GM19452 (cell line): ENCODE measurements around the gene TMC3.
"Not testable (repeated sequence)": the region's sequence is repeated elsewhere in the genome, so short reads cannot be mapped to it uniquely, and the experiment has no call there.

ENCODE experiments used
- ATAC-seq: cut with Tn5 transposase; IDR thresholded peaks from one replicate; pipeline ENCODE4 v1.9.1; 2021; ENCODE audit not compliant: unreplicated experiment

TMC3 gene

DNA sequence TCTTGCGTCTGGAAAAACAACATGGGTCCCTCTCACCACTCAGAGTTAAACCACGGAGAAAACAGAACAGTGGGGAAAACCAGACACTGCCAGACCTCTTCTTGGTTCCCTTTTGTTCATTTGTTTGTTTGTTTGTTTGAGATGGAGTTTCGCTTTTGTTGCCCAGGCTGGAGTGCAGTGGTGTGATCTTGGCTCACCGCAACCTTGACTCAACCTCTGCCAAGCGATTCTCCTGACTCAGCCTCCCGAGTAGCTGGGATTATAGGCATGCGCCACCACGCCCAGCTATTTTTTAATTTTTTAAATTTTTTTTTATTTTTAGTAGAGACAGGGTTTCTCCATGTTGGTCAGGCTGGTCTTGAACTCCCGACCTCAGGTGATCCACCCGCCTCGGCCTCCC, 25.3 kb downstream of the TMC3 start:
- ATAC-seq, result not testable (repeated sequence)

- ATAC-seq, result no peak
Observed at GRCh38 chr15:81347910-81348309, 26.1 kb downstream of the TMC3 start.

DNA sequence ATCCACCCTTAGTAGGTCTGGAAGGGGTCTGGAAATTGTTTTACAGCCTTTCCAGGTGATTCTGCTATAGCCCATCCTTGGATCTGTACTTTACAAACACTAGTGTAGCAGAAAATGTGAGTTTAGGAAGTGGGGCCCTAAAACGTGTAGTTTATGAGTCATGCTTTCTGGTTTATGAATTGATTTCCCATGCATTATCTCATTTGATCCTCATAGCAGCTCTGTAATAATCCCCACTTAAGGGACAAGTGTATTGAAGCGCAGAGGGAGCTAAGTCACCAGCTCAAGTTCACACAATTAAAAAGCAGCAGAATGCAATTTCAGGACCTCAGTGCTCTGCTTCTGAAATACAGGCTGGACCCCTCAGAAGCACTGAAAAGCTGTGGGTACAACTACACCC, 27.4 kb downstream of the TMC3 start:
- ATAC-seq, result no peak

- ATAC-seq, result no peak
Observed at GRCh38 chr15:81343371-81343770, 30.6 kb downstream of the TMC3 start.

DNA sequence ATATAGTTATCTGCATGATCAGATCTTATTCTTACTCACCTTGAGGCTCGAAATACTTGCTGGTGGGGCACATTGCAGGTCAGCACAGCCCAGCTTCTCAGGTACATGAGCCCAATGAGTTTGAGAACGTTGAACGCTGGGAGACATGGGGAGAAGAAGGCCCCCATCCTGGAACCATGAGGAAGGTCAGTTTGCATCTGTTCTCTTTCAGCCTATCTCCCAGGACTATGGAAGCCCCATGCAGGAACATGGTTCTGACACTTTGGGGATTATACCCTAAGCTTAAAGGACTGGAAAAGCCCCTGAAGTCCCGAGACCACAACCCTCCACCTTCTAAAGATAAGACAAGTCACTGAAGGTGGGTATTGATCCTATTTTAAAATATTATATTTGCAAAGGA, 32.7 kb downstream of the TMC3 start:
- ATAC-seq, result no peak

- no peak for ATAC-seq
Observed at GRCh38 chr15:81339851-81340250, 34.2 kb downstream of the TMC3 start.

GRCh38 chr15:81339321-81339720, 34.7 kb downstream of the TMC3 start:
- ATAC-seq, result no peak

GRCh38 chr15:81338170-81339007, 35.6 kb downstream of the TMC3 start:
- ATAC-seq, result no peak

GRCh38 chr15:81337713-81338157, 36.3 kb downstream of the TMC3 start:
- ATAC-seq, result no peak

DNA sequence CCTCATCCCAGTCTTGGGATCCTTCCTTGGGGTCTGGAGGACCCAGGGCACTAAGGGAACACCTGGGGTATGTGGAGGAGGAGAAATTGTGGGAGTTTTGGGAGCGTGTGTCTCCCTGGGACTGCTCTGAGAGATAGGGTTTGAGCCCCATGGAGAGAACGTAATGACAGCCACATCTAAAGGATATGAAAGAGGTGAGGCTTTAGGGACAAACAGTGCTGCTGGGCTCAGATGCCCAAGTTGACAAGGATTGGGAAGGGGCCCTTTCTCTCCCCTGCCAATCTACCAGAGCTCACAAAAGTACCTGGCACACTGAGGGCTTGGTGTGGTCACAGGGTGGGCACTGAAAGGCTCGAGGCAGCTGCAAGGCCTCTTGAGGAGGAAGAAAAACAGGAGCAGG, 36.8 kb downstream of the TMC3 start:
- ATAC-seq, result no peak

DNA sequence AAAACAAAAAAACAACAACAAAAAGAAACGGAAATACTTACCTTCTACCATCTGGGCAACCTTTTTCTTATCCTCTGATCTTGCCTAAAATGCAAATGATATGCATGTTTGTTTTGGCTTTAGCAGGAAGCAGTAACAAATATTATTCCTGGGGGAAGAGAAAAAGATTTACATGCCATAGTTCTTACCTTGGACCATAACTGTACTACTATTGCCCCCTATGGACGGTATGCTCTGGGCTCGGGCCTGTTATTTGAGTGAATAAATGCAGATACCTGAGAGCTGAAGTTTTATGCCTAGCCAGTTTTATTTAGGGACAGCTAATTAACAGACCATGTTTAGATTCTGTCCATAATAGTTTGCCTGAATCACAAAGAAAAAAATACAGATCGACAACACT, 37.4 kb downstream of the TMC3 start:
- ATAC-seq, result no peak

DNA sequence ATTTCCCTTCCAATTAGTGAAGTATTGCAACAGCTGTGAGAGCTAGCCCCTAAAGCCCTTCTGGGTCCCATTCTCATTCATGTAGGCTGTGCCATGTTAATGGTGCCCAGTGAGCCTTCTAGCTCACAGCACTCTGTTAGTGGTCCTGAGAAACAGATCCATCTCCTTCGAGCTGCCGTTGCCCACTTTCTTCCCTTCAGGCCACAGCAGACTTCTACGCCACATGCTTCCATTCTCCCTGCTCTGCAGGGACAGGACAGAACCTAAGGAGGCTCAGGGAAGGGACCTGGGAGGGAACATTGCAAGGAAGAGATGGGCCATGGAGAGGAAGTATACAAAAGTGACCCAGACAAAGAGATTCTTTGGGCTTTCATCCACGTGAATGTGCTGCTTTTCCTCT, 38.4 kb downstream of the TMC3 start:
- ATAC-seq, result no peak

DNA sequence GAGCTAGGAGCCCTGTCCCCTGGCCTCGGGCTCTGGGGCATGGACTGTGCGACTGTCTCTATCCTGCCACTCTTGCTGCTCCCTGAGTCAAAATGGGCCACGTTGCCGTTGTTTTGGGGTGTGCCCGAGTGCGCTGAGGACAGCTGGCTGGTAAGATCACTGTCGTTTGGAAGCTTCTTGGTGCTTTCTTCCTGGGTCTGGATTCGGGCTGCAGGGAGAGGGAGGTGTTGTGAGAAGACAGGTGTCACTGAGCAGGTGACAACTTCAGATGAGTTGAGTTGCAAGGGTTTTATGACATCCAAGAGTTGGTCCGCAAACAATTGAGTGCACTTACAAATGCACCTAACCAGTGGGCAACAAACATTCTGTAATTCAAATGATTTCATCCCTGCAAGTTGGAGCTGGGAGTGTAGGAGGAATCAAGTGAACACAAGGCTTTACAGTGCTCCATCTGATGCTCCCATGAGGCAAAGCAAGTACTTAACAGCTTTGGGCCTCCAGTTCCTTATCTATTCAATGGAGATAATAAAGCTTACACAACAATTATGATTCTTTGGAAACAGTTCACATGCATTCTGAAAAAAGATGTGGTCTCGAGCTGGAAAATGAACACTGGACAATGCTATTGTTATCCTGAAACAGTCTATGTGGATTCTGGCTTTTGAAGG, 39.1 kb downstream of the TMC3 start:
- ATAC-seq, result no peak

GRCh38 chr15:81333363-81333762, 40.6 kb downstream of the TMC3 start:
- no peak for ATAC-seq

- ATAC-seq, result no peak
Observed at GRCh38 chr15:81332326-81332725, 41.7 kb downstream of the TMC3 start.

DNA sequence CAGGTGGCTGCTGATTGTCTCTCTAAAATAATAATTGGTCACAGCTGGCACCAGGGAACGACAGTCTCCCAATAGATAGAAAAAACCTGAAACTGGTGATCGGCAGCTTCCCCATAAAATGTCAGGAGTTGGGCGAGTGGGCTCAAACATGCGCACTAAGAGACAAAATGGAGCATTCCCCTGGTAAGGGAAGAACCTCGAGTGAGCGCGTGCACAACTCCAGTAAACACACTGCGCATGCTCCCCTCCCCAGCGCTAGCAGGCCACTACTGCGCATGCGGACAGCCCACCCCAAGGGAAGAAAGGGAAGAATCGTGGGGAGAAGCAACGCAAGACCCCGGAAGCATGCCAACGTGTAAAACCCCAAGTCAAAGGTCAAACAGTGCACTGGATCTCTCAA, 42.4 kb downstream of the TMC3 start:
- no peak for ATAC-seq

DNA sequence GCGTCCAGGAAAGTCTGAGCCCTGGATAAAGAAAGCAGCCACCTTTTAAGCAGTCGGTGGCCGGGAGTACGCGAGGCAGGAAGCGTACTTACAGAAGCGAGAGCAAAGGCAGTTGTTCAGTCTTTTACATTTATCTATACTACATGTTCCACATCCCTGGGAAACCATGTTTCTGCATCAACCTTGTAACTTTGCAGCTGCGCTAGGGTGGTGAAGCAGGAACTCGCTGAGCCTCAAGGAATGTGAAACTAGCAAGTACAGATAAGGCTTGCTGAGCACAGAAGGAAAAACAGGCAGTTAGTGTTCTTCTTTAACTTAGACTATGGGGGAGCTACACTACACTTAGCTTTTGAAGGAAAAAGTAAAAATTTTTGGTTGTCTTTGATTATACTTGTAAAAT, 42.9 kb downstream of the TMC3 start:
- not testable (repeated sequence) for ATAC-seq

- no peak for ATAC-seq
Observed at GRCh38 chr15:81330366-81331090, 43.5 kb downstream of the TMC3 start.

DNA sequence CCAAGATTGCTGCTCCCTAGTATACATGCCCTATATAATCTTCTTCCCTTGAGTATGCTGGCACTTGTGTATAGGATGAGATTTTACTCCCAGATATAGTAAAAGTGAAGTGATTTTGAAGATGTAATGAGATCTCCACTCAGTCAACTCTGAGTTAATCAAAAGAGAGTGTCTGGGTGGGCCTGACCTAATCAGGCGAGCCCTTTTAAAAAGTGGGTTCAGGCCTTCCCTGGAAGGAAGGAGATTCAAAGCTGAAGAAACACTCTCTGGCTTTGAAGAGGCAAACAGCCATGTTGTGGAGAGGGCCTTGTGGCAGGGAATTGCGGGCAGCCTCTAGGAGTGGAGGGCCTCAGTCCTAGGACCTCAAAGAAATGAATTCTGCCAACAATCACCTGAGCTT, 44.6 kb downstream of the TMC3 start:
- no peak for ATAC-seq

- no peak for ATAC-seq
Observed at GRCh38 chr15:81327516-81327915, 46.5 kb downstream of the TMC3 start.

DNA sequence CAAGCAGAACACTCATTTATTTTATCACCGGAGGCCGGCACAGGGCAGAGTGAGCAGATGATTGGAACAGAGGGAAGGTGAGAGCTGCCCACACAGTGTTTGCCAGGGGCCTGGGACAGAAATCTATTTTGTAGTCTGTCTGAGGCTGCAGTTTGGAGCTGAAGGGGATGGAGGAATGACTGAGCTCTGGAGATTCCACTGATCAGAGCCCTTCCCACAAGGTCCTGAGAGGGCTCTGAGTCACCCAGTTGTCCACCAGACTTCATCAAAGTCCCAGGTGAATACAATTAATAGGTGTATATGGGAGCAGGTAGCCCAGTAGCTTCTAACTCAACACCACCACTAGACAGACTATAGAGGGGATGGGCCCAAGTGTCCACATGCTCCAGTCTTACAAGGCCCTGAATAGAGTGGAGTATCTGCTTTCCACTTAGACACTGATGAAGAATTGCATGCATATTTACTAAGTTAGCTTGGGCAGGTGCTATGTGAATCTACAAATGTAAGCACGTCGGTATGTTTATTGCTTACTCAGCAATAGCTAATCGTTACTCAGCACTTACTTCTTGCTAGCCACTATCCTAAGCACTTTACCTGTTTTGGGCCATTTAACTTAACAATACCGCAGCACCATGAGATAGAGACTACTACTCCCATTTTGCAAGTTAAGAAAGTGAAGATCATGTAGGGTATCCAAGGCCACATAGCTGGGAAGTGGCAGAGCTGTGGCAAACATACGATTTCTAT, 47.4 kb downstream of the TMC3 start:
- no peak for ATAC-seq
